Thymus (tissue), 11 donors: ENCODE measurements around the gene BEX3. TPM values are rescaled to one million over a fixed set of nuclear protein-coding genes. Genes with fewer than 3 reads are reported as not detected.
"Not testable (repeated sequence)": the region's sequence is repeated elsewhere in the genome, so short reads cannot be mapped to it uniquely, and the experiment has no call there.

Source experiments
- DNase-seq, 9 donors: peaks; one replicate each; pipeline ENCODE4 v3.0.0-alpha.2; 2013; ENCODE audit warnings: low spot score in 9 of 9, low read depth in 6 of 9, missing footprints in 1 of 9
- H3K27ac ChIP-seq, 2 donors: one replicate each; pipeline ENCODE4 v1.5.1; 2013; ENCODE audit warnings: control low read depth in 1 of 2, low read depth in 1 of 2, low read length in 1 of 2, mild to moderate bottlenecking in 1 of 2, moderate library complexity in 1 of 2
- H3K27me3 ChIP-seq, 2 donors: one replicate each; pipeline ENCODE4 v1.5.1; 2013; ENCODE audit warnings: low read length in 1 of 2; ENCODE audit not compliant: control insufficient read depth in 2 of 2, insufficient read depth in 1 of 2
- H3K36me3 ChIP-seq, 2 donors: one replicate each; pipeline ENCODE4 v1.5.1; 2013; ENCODE audit warnings: low read length in 1 of 2, mild to moderate bottlenecking in 1 of 2, moderate library complexity in 1 of 2; ENCODE audit not compliant: control insufficient read depth in 2 of 2, insufficient read depth in 2 of 2
- H3K4me1 ChIP-seq, 2 donors: one replicate each; pipeline ENCODE4 v1.5.1; 2013; ENCODE audit warnings: low read length in 2 of 2; ENCODE audit not compliant: control insufficient read depth in 2 of 2, insufficient read depth in 2 of 2
- H3K4me3 ChIP-seq, 2 donors: one replicate each; pipeline ENCODE4 v1.5.1; 2013; ENCODE audit warnings: low read length in 2 of 2, control low read depth in 1 of 2, mild to moderate bottlenecking in 1 of 2
- H3K9me3 ChIP-seq, 2 donors: one replicate each; pipeline ENCODE4 v1.5.1; 2013; ENCODE audit warnings: low read length in 1 of 2, mild to moderate bottlenecking in 1 of 2; ENCODE audit not compliant: control insufficient read depth in 2 of 2, insufficient read depth in 1 of 2
- WGBS: extraction: QIAGEN DNeasy Blood & Tissue Kit; methylation state at CpG from one replicate; pipeline ENCODE4 v1.1.7; 2013; 5-methylcytosine and 5-hydroxymethylcytosine counted together
- polyA plus RNA-seq: library from polyadenylated mRNA; stranded (reverse); fragments of 200-250 nt; gene quantifications from one replicate; pipeline ENCODE4 v1.2.3, GENCODE V29; 2013
- total RNA-seq: library from RNA; stranded (reverse); fragments of 120-200 nt; gene quantifications from one replicate; pipeline ENCODE4 v1.2.4, GENCODE V29; 2013
- donor health status: healthy.

Gene BEX3
- total and polyA plus RNA-seq, 2 donors: 126 to 218 TPM

DNA sequence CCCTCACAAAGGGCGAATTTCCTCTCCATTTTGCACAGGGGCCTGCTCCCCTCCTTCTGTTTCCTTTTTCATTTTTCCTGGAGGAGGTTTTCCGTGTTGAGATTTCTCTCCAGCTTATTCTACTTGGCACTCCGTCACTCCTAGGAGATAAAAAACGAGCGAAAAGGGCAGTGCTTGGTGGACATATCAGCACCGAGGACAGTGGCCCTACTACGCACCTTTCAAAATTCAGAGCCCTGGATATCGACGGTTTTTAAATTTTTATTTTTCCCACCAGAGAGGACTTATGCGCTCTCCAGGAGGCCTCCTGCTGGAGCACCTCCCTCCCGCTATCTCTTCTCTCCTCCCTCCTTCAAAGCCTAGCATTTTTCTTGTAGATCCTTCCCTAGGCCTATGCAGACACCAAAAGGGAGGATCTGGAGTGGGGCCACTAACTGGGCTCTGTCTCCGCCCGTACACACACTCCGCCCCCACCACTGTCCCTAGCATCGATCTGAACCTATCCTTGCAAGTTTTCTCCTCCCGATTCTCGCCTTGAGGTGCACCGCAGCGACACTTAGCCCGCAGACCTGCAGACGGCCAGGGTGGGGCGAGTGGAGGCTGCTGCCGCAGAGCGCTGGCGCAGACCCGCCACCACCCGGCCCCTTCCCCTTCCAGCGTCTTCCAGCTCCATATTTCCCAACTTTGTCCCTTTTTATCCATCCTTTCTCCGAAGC is 28.5 kb upstream of the BEX3 start:
- Histone ChIP-seq H3K27me3 (peaks cover 0 to 15% of the 10 kb centered on the region in 2 donors), H3K27ac (no peak overlapping the region), H3K9me3 (no peaks in the 10 kb centered on the region), H3K4me1 (no peaks in the 10 kb centered on the region), H3K36me3 (no peaks in the 10 kb centered on the region), H3K4me3 (no peak overlapping the region)
- no peak for DNase-seq
- 93% methylated on average over 29 of the region's 29 CpGs for WGBS

DNA sequence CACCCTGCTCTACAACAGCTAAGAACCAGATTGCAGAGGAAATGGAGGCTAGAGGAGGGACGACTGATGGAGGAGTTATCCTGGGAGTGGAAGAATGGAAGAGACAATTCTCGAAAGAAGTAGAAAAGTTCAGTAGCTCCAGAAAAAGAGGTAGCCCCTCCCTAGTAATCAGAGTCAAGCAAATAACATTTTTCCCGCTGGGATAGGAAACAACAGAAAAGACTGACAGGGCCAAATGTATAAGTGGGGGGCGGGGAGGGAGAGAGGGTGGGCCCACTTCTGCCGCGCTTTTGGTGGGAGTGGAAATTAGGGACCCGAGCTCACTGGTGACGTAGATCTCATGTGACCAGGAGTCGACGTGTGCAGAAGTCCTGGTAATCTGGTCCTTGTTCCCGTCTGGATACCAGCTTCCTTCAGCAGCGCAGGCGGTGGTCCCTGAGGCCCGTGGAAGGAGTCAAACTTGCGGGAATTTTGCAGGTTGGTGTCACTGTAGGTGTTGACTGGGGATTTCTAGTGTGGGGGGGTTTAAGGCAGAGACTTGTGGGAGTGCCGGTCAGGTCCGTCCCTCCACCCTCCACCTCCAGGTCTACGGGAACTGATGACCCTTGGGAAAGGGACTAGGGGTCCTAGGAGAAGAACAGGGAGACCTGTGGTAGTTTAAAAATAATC is 20.1 kb upstream of the BEX3 start, which contains the start of gene TCEAL9:
TCEAL9 (plus strand) TSS at position 377 of the 669 bp plus-strand sequence. CDS start 1,179 bp downstream, outside the sequence.
- Histone ChIP-seq H3K27me3 (no peaks in the 10 kb centered on the region), H3K36me3 (no peaks in the 10 kb centered on the region), H3K4me1 (no peaks in the 10 kb centered on the region), H3K9me3 (no peaks in the 10 kb centered on the region), H3K4me3 (peak within 1 kb of the TSS; percentile 67 to 71), H3K27ac (peak within 1 kb of the TSS; percentile 60 to 74)
- DNase-seq: peak in 3 of 9 donors; percentile 2 to 35 (median 8)
- WGBS: 1% methylated on average over 18 of the region's 18 CpGs

DNA sequence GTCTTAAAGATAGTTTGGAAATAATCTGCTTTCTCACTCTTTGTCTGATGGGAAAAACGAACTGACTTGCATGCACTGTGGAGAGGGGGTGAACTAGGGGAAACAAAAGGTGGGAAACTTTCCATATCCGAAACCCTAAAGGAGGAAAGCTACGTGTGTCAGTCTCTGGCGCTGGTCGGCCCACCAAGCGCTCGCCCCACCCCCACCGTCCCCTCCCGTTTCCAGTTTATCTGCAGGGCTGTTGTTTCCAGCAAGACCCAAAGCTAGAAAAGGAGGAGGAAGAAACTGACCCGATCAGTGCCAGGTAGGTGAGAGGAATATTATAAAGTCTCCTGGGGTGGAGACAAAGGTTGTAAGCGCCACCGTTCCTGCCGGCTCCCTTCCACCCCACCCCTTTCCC is 19.5 kb upstream of the BEX3 start:
- Histone ChIP-seq H3K27ac (peak overlapping the region; percentile 60 to 74), H3K27me3 (no peaks in the 10 kb centered on the region), H3K4me1 (no peaks in the 10 kb centered on the region), H3K4me3 (peak overlapping the region; percentile 67 to 71), H3K9me3 (no peaks in the 10 kb centered on the region), H3K36me3 (no peaks in the 10 kb centered on the region)
- DNase-seq: peak in 2 of 9 donors; percentile 10 to 18
- under 1% methylated on average over 13 of the region's 13 CpGs for WGBS

DNA sequence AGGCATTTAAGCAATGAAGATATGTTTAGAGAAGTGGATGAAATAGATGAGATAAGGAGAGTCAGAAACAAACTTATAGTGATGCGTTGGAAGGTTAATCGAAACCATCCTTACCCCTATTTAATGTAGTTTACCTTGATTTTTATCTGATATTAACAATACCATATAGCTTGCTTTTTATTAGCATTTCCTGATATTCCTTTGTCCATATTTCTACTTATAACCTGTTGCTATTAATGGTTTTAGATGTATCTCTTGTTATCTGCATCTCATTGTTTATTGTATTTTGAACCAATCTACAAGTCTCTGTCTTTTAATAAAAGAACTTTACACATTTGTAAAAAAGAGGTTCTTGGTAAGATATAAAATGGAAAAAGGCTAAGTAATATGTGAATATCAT is 18.5 kb upstream of the BEX3 start:
- Histone ChIP-seq H3K9me3 (no peaks in the 10 kb centered on the region), H3K27ac (no peak overlapping the region), H3K27me3 (no peaks in the 10 kb centered on the region), H3K36me3 (no peaks in the 10 kb centered on the region), H3K4me1 (no peaks in the 10 kb centered on the region), H3K4me3 (no peak overlapping the region)
- DNase-seq: no peak
- WGBS: 100% methylated on average over 2 of the region's 2 CpGs

- H3K27ac ChIP-seq, H3K36me3 ChIP-seq, H3K27me3 ChIP-seq, H3K4me1 ChIP-seq, H3K4me3 ChIP-seq, DNase-seq, H3K9me3 ChIP-seq: not testable (repeated sequence)
- WGBS: 97% methylated on average over 3 of the region's 3 CpGs
Measured at GRCh38 chrX:103359605-103360004, 16.7 kb upstream of the BEX3 start.

- Histone ChIP-seq H3K27me3 (no peaks in the 10 kb centered on the region), H3K27ac (no peak overlapping the region), H3K9me3 (no peaks in the 10 kb centered on the region), H3K36me3 (no peaks in the 10 kb centered on the region), H3K4me1 (no peaks in the 10 kb centered on the region), H3K4me3 (no peak overlapping the region)
- no peak for DNase-seq
- 84% methylated on average over 2 of the region's 2 CpGs for WGBS
Measured at GRCh38 chrX:103360092-103360491, 16.2 kb upstream of the BEX3 start.

DNA sequence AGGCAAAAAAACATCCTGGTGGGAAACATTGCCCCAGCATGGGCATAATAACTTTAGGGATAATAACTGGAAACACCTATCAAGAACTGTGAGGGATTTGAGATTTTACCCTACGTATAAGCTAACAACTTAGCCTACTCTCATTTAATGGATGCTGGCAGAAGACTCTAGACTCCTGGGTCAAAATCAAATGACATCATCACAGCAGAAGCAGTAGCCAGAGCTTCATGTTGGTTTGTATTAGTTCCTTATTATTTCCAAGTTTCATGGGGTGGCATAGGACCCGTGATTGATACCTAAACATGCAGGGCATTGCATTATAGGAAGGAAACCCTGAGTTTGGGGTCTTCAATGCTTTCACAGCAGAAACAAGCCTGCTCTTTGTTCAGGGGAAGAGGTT is 15.4 kb upstream of the BEX3 start:
- Histone ChIP-seq H3K27ac (no peak overlapping the region), H3K9me3 (no peaks in the 10 kb centered on the region), H3K36me3 (no peaks in the 10 kb centered on the region), H3K4me3 (no peak overlapping the region), H3K4me1 (no peaks in the 10 kb centered on the region), H3K27me3 (no peaks in the 10 kb centered on the region)
- no peak for DNase-seq
- 82% methylated on average over 2 of the region's 2 CpGs for WGBS

DNA sequence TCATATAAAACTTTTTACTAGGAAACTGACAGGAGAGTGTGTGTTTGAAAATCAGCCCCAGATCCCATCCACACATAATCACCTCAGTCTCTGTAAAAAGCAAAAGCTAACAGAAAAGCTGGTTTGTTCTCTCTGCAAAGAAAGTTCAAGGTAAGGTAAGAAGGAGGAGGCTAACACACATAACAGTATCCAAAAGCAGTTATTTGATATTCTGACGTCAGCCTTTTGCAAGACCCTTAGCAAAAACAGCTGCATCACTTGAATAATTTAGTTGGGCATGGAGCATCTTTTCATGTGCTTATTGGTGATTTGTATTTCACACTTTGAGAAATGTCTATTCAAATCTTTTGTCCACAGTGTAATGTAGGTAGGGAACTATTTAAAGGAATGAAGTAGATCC is 14.5 kb upstream of the BEX3 start:
- Histone ChIP-seq H3K4me1 (no peaks in the 10 kb centered on the region), H3K27ac (no peak overlapping the region), H3K27me3 (no peaks in the 10 kb centered on the region), H3K36me3 (no peaks in the 10 kb centered on the region), H3K4me3 (no peak overlapping the region), H3K9me3 (no peaks in the 10 kb centered on the region)
- WGBS: 82% methylated on average over 1 of the region's 1 CpG
- DNase-seq: no peak

- H3K27me3 ChIP-seq: no peaks in the 10 kb centered on the region
- no peak for DNase-seq
- H3K27ac ChIP-seq: no peak overlapping the region
- no peaks in the 10 kb centered on the region for H3K4me1 ChIP-seq
- H3K36me3 ChIP-seq: no peaks in the 10 kb centered on the region
- no peak overlapping the region for H3K4me3 ChIP-seq
- H3K9me3 ChIP-seq: no peaks in the 10 kb centered on the region
- WGBS: 88% methylated on average over 1 of the region's 1 CpG
Measured at GRCh38 chrX:103362474-103362873, 13.9 kb upstream of the BEX3 start.
